H1 (cell line): ENCODE measurements around the gene ADAM22. TPM values are rescaled to one million over a fixed set of nuclear protein-coding genes. Genes with fewer than 3 reads are reported as not detected.

Experiments
- CTCF ChIA-PET: fragments of 300-600 bp; sonication (Branson Sonifier 250); formaldehyde crosslinking; loops from one replicate; lab custom pipeline; 2021; ENCODE audit not compliant: partially characterized antibody; lab: Charles Lee
- POLR2A ChIA-PET: fragments of 300-600 bp; sonication (Branson Sonifier 250); formaldehyde crosslinking; loops from one replicate; lab custom pipeline; 2021; ENCODE audit warnings: inconsistent platforms; ENCODE audit not compliant: partially characterized antibody; lab: Charles Lee
- DNase-seq, 2 experiments: peaks; one replicate each; pipeline versions ENCODE4 v3.0.0 to v3.0.0-alpha.2; 2010 to 2022; ENCODE audit warnings: low spot score in 2 of 2, low read depth in 1 of 2, mixed read lengths in 1 of 2
- FAIRE-seq: peaks from 2 replicates; lab custom pipeline; 2011; peaks lifted over from hg19 to GRCh38; lab: Jason Lieb, UNC
- H2AFZ ChIP-seq: 2 replicates; pipeline ENCODE4 v1.8.1; 2012; ENCODE audit warnings: low read length, inconsistent platforms
- H2AK5ac ChIP-seq: 2 replicates; pipeline ENCODE4 v1.6.1; 2013; ENCODE audit warnings: low read depth, low read length
- H2BK120ac ChIP-seq: replicated peaks from 2 replicates; pipeline ENCODE3; 2013; ENCODE audit warnings: low read depth, low read length, inconsistent platforms
- H2BK12ac ChIP-seq: 2 replicates; pipeline ENCODE4 v1.6.1; 2013; ENCODE audit warnings: low read depth, low read length
- H2BK15ac ChIP-seq: 2 replicates; pipeline ENCODE4 v1.6.1; 2013; ENCODE audit warnings: low read length
- H2BK20ac ChIP-seq: 2 replicates; pipeline ENCODE4 v1.6.1; 2013; ENCODE audit warnings: low read length
- H2BK5ac ChIP-seq: 2 replicates; pipeline ENCODE4 v1.6.1; 2013; ENCODE audit warnings: low read depth, low read length
- H3K14ac ChIP-seq: 2 replicates; pipeline ENCODE4 v1.6.1; 2013; ENCODE audit warnings: inconsistent platforms; ENCODE audit not compliant: insufficient read length
- H3K18ac ChIP-seq: 2 replicates; pipeline ENCODE4 v1.6.1; 2013; ENCODE audit warnings: low read length; ENCODE audit errors: extremely low read depth
- H3K23ac ChIP-seq: 2 replicates; pipeline ENCODE4 v1.6.1; 2013; ENCODE audit warnings: inconsistent platforms; ENCODE audit not compliant: insufficient read length
- H3K23me2 ChIP-seq: 2 replicates; pipeline ENCODE4 v1.6.1; 2013; ENCODE audit warnings: low read depth, low read length
- H3K27ac ChIP-seq: 2 replicates; pipeline ENCODE4 v1.6.1; 2011; ENCODE audit warnings: low read depth, low read length, inconsistent platforms
- H3K27me3 ChIP-seq, 4 experiments: replicated peaks in 1 of 4; 1 replicate in 1 of 4; 2 replicates in 3 of 4; pipeline versions ENCODE4 v1.6.1 to v1.8.1; 2011 to 2013; ENCODE audit warnings: low read length in 3 of 4, mild to moderate bottlenecking in 3 of 4, inconsistent platforms in 2 of 4, mixed read lengths in 2 of 4, moderate library complexity in 1 of 4; ENCODE audit not compliant: control insufficient read depth in 3 of 4, insufficient read depth in 3 of 4; ENCODE audit errors: extremely low read depth in 1 of 4
- H3K36me3 ChIP-seq, 4 experiments: 2 replicates each; pipeline versions ENCODE4 v1.6.1 to v1.8.1; 2011 to 2013; ENCODE audit warnings: mild to moderate bottlenecking in 4 of 4, low read length in 3 of 4, moderate library complexity in 2 of 4, control low read depth in 1 of 4, inconsistent platforms in 1 of 4; ENCODE audit not compliant: insufficient read depth in 4 of 4, control insufficient read depth in 2 of 4
- H3K4ac ChIP-seq: replicated peaks from 2 replicates; pipeline ENCODE3; 2013; ENCODE audit warnings: low read length, low read depth, mixed read lengths, inconsistent platforms; ENCODE audit not compliant: insufficient read length
- H3K4me1 ChIP-seq, 4 experiments: replicated peaks in 1 of 4; 1 replicate in 1 of 4; 2 replicates in 3 of 4; pipeline versions ENCODE4 v1.6.1 to v1.8.1; 2011 to 2013; ENCODE audit warnings: low read length in 3 of 4, inconsistent platforms in 2 of 4, mixed read lengths in 1 of 4; ENCODE audit not compliant: insufficient read depth in 4 of 4, control insufficient read depth in 3 of 4
- H3K4me2 ChIP-seq, 2 experiments: 2 replicates each; pipeline versions ENCODE4 v1.6.1 to v1.8.1; 2011 to 2013; ENCODE audit warnings: low read depth in 2 of 2, low read length in 2 of 2, control low read depth in 1 of 2, inconsistent platforms in 1 of 2, mild to moderate bottlenecking in 1 of 2; ENCODE audit not compliant: insufficient read depth in 1 of 2
- H3K4me3 ChIP-seq, 4 experiments: fragments of 200-600, 300-600 bp in 1 of 4; sonication (generic), shearing (Covaris generic), sonication (Bioruptor Twin) in 1 of 4; 2 replicates each; pipeline versions ENCODE4 v1.5.1 to v1.8.1; 2011 to 2016; ENCODE audit warnings: low read length in 4 of 4, low read depth in 3 of 4, control low read depth in 2 of 4, inconsistent platforms in 2 of 4, mild to moderate bottlenecking in 2 of 4, mixed read lengths in 1 of 4, moderate library complexity in 1 of 4; ENCODE audit not compliant: insufficient read depth in 2 of 4; ENCODE audit errors: extremely low read depth in 1 of 4
- H3K56ac ChIP-seq: replicated peaks from 2 replicates; pipeline ENCODE3; 2013; ENCODE audit warnings: low read depth, mild to moderate bottlenecking, mixed read lengths, low read length, inconsistent platforms; ENCODE audit not compliant: insufficient read length
- H3K79me1 ChIP-seq: 2 replicates; pipeline ENCODE4 v1.6.1; 2013; ENCODE audit warnings: low read depth, low read length, control low read depth
- H3K79me2 ChIP-seq, 2 experiments: 2 replicates each; pipeline versions ENCODE4 v1.6.1 to v1.8.1; 2012 to 2013; ENCODE audit warnings: low read length in 2 of 2, mild to moderate bottlenecking in 2 of 2, inconsistent platforms in 1 of 2; ENCODE audit not compliant: insufficient read depth in 2 of 2, control insufficient read depth in 1 of 2
- H3K9ac ChIP-seq, 4 experiments: replicated peaks in 1 of 4; 1 replicate in 1 of 4; 2 replicates in 3 of 4; pipeline versions ENCODE4 v1.6.1 to v1.8.1; 2011 to 2013; ENCODE audit warnings: low read depth in 3 of 4, low read length in 3 of 4, control low read depth in 2 of 4, mild to moderate bottlenecking in 2 of 4, moderate library complexity in 2 of 4, inconsistent platforms in 1 of 4; ENCODE audit errors: extremely low read depth in 1 of 4
- H3K9me3 ChIP-seq, 2 experiments: 2 replicates each; pipeline versions ENCODE4 v1.6.1 to v1.8.1; 2012 to 2013; ENCODE audit warnings: mild to moderate bottlenecking in 2 of 2, moderate library complexity in 2 of 2, control low read depth in 1 of 2, inconsistent platforms in 1 of 2, low read depth in 1 of 2, low read length in 1 of 2, mixed read lengths in 1 of 2; ENCODE audit not compliant: insufficient read depth in 2 of 2
- H4K20me1 ChIP-seq, 2 experiments: replicated peaks in 1 of 2; 2 replicates each; pipeline versions ENCODE3 to v1.8.1; 2011 to 2013; ENCODE audit warnings: inconsistent platforms in 2 of 2, low read length in 2 of 2, mild to moderate bottlenecking in 1 of 2; ENCODE audit not compliant: insufficient read depth in 2 of 2, control insufficient read depth in 1 of 2
- H4K5ac ChIP-seq: 2 replicates; pipeline ENCODE4 v1.6.1; 2013; ENCODE audit warnings: low read length, low read depth, mixed read lengths, inconsistent platforms; ENCODE audit not compliant: insufficient read length
- H4K8ac ChIP-seq: 2 replicates; pipeline ENCODE4 v1.8.0; 2013; ENCODE audit warnings: mild to moderate bottlenecking, moderate library complexity, low read length, inconsistent platforms; ENCODE audit not compliant: insufficient read depth; ENCODE audit errors: extremely low read depth
- H4K91ac ChIP-seq: replicated peaks from 2 replicates; pipeline ENCODE3; 2013; ENCODE audit warnings: low read length, mixed read lengths, inconsistent platforms; ENCODE audit not compliant: insufficient read length
- ASH2L ChIP-seq: fragments of 200-600, 300-600 bp; sonication (generic); IDR thresholded peaks from one replicate; pipeline ENCODE4 v1.7.1; 2017; ENCODE audit warnings: low read length
- CBX5 ChIP-seq: fragments of 300-800, 300-1000 bp; sonication (generic); IDR thresholded peaks from 2 replicates; pipeline ENCODE4 v1.7.1; 2016; ENCODE audit warnings: antibody characterized with exemption, low read length, low read depth
- CHD1 ChIP-seq: IDR thresholded peaks from 2 replicates; pipeline ENCODE4 v1.6.1; 2012; ENCODE audit warnings: low read depth, low read length, improper control_type of control experiment
- CHD2 ChIP-seq: IDR thresholded peaks from 2 replicates; pipeline ENCODE4 v1.6.1; 2012; ENCODE audit warnings: low read length, improper control_type of control experiment
- CTBP2 ChIP-seq: IDR thresholded peaks from 2 replicates; pipeline ENCODE4 v1.7.0; 2011; ENCODE audit warnings: borderline replicate concordance, mild to moderate bottlenecking, moderate library complexity, mixed read lengths, low read length; ENCODE audit not compliant: insufficient read depth, insufficient read length
- EZH2 ChIP-seq: fragments of 200-600 bp; sonication (generic); IDR thresholded peaks from 2 replicates; pipeline ENCODE4 v1.7.1; 2012; ENCODE audit warnings: low read depth, mild to moderate bottlenecking, moderate library complexity, low read length, inconsistent platforms; ENCODE audit not compliant: severe bottlenecking
- JUN ChIP-seq: IDR thresholded peaks from 2 replicates; pipeline ENCODE4 v1.6.1; 2011; ENCODE audit warnings: low read depth, mild to moderate bottlenecking, improper control_type of control experiment, low read length
- KDM4A ChIP-seq: IDR thresholded peaks from one replicate; pipeline ENCODE4 v1.7.1; 2012; ENCODE audit warnings: low read depth, mild to moderate bottlenecking, moderate library complexity, low read length, inconsistent platforms; ENCODE audit not compliant: severe bottlenecking
- NANOG ChIP-seq: IDR thresholded peaks from 2 replicates; pipeline ENCODE4 v1.6.1; 2011; ENCODE audit warnings: low read length, low read depth, mild to moderate bottlenecking, inconsistent platforms; ENCODE audit not compliant: insufficient read depth, poor library complexity, severe bottlenecking
- POU5F1 ChIP-seq: IDR thresholded peaks from 2 replicates; pipeline ENCODE4 v1.6.1; 2011; ENCODE audit warnings: low read depth, mild to moderate bottlenecking, low read length, moderate library complexity
- TAF1 ChIP-seq: IDR thresholded peaks from 2 replicates; pipeline ENCODE4 v1.6.1; 2011; ENCODE audit warnings: mild to moderate bottlenecking, low read depth, low read length
- TEAD4 ChIP-seq: IDR thresholded peaks from 2 replicates; pipeline ENCODE4 v1.6.1; 2012; ENCODE audit warnings: low read depth, low read length, inconsistent platforms, mixed read lengths
- USF2 ChIP-seq: IDR thresholded peaks from 2 replicates; pipeline ENCODE4 v1.6.1; 2011; ENCODE audit warnings: low read length, improper control_type of control experiment
- WGBS, 2 experiments: shearing (Covaris generic) in 1 of 2; methylation state at CpG; one replicate each; pipeline versions ENCODE4 v1.1.6 to v1.1.7; 2013 to 2015; ENCODE audit warnings: low lambda C conversion rate in 2 of 2, mixed read lengths in 2 of 2, inconsistent platforms in 1 of 2, low coverage in 1 of 2, missing lambda C conversion rate in 1 of 2; ENCODE audit not compliant: insufficient replicate concordance in 2 of 2, insufficient coverage in 1 of 2, insufficient read length in 1 of 2; ENCODE audit errors: extremely low coverage in 1 of 2, missing lambda C conversion rate in 1 of 2; 5-methylcytosine and 5-hydroxymethylcytosine counted together
- polyA plus RNA-seq, 7 experiments: library from polyadenylated mRNA; depleted of rRNA in 3 of 7; stranded (reverse) in 5 of 7; unstranded in 2 of 7; fragments of >200 nt in 5 of 7; fragments of 200-250 nt in 2 of 7; gene quantifications; 1 replicate in 5 of 7; 2 replicates in 1 of 7; 4 replicates in 1 of 7; pipeline versions ENCODE4 v1.2.1 to v1.2.3, GENCODE V29; 2011 to 2013; ENCODE audit warnings: missing spikeins in 2 of 7, mixed read lengths in 2 of 7
- total RNA-seq: library from RNA; stranded (reverse); fragmentation: NEBNext Ultra II Directional; extraction: Animal tissue kit (Norgen Biotek cat#: 25700); gene quantifications from 2 replicates; pipeline ENCODE4 v1.2.1, GENCODE V29; 2021

Gene ADAM22
- total and polyA plus RNA-seq, 2 of the 8 experiments (the other 6 are each of a cell fraction or from before 2014, with no cell fraction given): 4.6 to 21.4 TPM

- 82% methylated on average over 2 of the region's 2 CpGs; no CpG with 5 or more reads in 1 of the 2 experiments for WGBS, 2 experiments
- H4K91ac ChIP-seq: no peak overlapping the region
- H3K79me2 ChIP-seq: no peaks in the 10 kb centered on the region
- no peak overlapping the region for H3K4me3 ChIP-seq
- H2BK20ac ChIP-seq: no peak overlapping the region
- CTCF ChIA-PET: no interaction called here
- H3K4me1 ChIP-seq: no peaks in the 10 kb centered on the region
- no peaks in the 10 kb centered on the region; the same call in 1 of the 2 replicates for H3K23me2 ChIP-seq
- H2BK5ac ChIP-seq: no peak overlapping the region
- no peaks in the 10 kb centered on the region for H3K9me3 ChIP-seq
- no peak overlapping the region for H3K14ac ChIP-seq
- H4K20me1 ChIP-seq: no peaks in the 10 kb centered on the region
- no peak overlapping the region for H2AFZ ChIP-seq
- H3K56ac ChIP-seq: no peak overlapping the region
- FAIRE-seq: no peak
- no peak overlapping the region for H3K9ac ChIP-seq
- no peak overlapping the region for H4K8ac ChIP-seq
- POLR2A ChIA-PET: no interaction called here
- H3K27me3 ChIP-seq: peaks cover 0 to 1% (median 0%) of the 10 kb centered on the region in 4 experiments; a peak in 1 of 7 replicates
- no peak overlapping the region for H3K4me2 ChIP-seq
- no peak overlapping the region for H2AK5ac ChIP-seq
- no peak overlapping the region for H3K27ac ChIP-seq
- DNase-seq: no peak
- no peak overlapping the region for H3K4ac ChIP-seq
- no peak overlapping the region for H4K5ac ChIP-seq
- H3K36me3 ChIP-seq: no peaks in the 10 kb centered on the region
- H3K23ac ChIP-seq: no peak overlapping the region
- no peaks in the 10 kb centered on the region for H3K79me1 ChIP-seq
- H2BK12ac ChIP-seq: no peak overlapping the region
- H2BK15ac ChIP-seq: no peak overlapping the region
- H2BK120ac ChIP-seq: no peak overlapping the region
- no peak overlapping the region for H3K18ac ChIP-seq
- TF ChIP-seq ASH2L (no peak), USF2 (no peak), CBX5 (no peak), CTBP2 (no peak), CHD1 (no peak), TEAD4 (no peak), POU5F1 (no peak), EZH2 (no peak), TAF1 (no peak), JUN (no peak), NANOG (no peak), KDM4A (no peak), CHD2 (no peak)
Observed at GRCh38 chr7:88014581-88014980, 80.5 kb downstream of the ADAM22 start.
